Inflammatory macrophage (primary cell): ENCODE data around the gene BCAR1.
A peak's percentile ranks its signal among the peaks of the same experiment; 100 is the strongest.
"Not testable (repeated sequence)": the region's sequence is repeated elsewhere in the genome, so short reads cannot be mapped to it uniquely, and the experiment has no call there.

Experiments used
- DNase-seq, 2 donors: peaks; one replicate each; pipeline ENCODE4 v3.0.0-alpha.2; 2020 to 2022

Gene BCAR1

DNA sequence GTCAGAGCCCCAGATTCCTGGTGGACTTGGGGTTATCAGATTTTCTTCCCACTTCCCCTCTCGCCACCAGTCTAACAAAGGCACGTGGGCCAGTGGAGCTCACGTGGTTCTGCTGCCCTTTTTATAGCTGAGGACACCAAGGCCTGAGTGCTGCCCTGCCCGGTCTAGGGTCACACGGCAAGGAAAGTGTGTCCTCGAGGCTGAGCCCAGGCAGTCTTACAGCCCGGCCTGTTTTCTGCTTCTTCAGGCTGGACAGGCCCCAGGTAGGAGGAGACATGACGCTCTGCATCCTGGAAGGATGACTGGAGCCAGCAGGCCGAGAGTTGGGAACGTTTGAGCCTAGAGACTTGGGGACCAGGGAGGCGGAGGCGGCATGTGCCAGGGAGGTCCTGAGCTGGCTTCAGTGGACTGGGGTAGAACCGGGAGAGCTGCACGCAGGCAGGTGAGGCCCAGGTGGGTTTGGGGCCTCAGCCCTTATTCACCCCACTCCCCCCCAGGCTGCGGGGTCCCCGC lies 29.1 kb downstream of the BCAR1 start:
- peak; percentile 58 to 72 for DNase-seq

DNA sequence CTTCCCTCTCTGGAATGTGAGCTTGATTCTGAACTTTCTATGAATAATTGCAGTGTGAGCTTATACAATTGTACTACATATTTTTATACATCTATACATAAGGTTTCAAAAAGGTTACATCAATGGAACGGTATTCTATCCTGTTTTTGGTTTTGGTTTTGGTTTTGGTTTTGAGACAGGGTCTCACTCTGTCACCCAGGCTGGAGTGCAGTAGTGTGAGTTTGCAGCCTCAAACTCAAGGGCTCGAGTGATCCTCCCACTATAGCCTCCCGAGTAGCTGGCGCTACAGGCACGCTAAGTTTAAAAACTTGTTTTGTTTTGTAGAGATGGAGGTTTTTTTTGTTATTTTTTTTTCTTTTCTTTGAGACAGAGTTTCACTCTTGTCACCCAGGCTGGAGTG lies 31.6 kb downstream of the BCAR1 start:
- no peak for DNase-seq

DNA sequence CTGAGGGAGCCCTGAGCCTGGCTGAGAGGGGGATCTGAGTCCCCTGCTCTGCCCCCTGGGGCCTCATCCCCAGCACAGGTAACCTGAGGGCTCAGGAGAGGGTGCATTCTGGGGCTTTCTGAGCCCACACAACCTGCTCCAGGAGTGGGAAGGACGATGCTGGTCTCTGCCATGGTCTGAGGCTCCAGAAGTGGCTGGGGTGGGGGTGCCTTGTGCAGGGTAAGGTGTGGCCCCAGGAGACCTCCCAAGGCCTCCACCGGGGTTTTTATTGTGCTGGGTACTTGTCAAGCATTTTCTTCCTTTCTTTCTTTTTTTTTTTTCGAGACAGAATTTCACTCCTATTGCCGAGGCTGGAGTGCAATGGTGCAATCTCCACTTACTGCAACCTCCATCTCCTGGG lies 32.3 kb downstream of the BCAR1 start:
- DNase-seq = no peak

DNA sequence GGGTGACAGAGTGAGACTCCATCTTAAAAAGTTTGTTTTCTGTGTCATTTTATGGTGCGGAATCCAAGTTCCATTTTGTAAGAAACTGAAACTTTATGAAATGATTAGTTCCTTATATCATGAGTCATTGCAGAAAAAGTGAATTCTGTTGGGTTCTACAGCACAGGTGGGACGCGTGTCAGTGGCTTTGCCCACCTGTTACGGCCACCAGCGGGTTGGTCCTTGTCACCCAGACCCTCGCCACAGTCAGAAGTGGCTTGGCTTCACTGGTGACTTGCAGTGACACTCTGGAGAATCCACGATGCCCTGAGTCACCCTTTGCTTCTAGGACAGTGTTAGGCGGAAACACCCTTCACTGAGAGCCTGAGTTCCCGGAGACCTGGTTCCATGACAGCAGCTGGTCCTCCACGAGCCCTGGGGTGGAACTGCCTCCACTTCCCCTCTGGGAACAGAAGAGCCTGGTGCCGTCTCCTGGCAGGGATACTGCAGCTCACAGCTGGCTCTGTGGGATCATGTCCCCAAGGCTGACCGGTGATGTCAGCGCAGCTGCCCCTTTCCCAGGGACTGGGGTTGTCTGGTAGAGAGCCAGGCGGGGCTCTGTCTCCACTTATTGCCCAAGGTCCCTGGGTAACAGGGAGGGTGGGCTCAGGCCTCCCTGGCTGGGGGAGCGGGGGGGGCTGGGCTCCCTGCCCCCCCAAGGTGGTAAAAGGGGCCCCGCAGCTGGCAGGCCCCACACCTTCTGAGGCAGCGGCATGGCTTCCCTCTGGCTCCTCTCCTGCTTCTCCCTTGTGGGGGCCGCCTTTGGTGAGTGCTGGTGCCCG lies 33.0 kb downstream of the BCAR1 start, which contains the start of gene CTRB1:
Gene CTRB1 (plus strand): TSS at position 733 of the 821 bp plus-strand sequence. CDS start 20 bp downstream, at position 753.
- DNase-seq = no peak

DNA sequence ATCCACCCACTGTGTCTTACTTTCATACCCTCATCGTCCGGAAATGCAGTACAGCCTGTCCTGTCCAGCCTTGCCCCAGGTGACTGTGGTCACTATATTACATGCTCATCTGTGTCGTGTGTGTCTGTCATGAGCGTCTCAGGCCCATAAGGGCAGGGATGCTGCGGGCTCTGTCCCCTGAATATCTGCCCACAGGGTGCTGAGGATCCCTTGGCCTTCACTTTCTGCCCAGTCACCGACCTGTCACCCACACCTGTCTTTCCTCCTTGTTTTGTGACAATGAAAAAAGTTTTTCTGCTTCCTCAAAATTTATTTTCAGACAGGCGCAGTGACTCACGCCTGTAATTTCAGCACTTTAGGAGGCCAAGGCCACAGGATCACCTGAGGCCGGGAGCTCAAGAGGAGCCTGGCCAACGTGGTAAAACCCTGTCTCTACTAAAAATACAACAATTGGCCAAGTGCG lies 34.0 kb downstream of the BCAR1 start:
- no peak for DNase-seq

DNA sequence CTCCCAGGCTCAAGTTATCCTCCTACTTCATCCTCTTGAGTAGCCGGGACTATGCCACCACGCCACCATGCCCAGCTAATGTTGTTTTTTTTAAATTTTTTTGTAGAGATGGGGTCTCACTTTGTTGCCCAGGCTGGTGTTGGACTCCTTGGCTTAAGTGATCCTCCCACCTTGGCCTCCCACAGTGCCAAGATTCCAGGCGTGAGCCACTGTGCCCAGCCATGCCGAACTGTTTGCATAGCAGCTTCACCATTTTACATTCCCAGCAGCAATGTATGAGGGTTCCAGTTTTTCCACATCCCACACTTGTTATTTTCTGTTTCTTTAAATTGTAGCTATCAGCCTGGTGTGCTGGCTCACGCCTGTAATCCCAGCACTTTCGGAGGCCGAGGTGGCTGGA lies 34.8 kb downstream of the BCAR1 start:
- no peak for DNase-seq

DNA sequence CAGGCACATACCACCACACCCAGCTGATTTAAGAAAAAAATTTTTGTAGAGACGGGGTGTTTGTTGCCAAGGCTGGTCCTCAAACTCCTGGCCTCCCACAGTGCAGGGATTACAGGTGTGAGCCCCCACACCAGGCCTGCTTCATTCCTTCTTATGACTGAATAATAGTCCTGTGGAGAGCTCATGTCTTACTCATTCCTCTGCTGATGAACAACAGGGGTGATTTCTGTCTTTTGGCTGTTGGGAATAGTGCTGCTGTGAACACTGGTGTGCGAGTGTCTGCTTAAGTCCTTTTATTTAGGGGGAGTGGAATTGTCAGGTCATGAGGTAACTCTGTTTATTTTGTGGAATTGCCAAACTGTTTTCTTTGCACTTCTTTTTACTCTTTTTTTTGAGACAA lies 35.3 kb downstream of the BCAR1 start:
- DNase-seq = no peak

DNA sequence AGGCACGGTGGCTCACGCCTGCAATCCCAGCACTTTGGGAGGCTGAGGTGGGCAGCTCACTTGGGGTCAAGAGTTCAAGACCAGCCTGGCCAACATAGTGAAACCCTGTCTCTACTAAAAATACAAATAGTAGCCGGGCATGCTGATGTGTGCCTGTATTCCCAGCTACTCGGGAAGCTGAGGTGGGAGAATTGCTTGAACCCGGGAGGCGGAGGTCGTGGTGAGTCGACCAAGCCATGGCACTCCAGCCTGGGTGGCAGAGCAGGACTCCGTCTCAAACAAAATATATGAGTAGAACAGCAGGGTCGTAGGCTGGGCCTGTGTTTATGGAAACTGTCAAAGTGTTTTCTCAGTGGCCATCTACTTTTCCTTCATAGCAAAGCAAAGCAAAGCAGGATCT lies 40.1 kb downstream of the BCAR1 start:
- DNase-seq = not testable (repeated sequence)

DNA sequence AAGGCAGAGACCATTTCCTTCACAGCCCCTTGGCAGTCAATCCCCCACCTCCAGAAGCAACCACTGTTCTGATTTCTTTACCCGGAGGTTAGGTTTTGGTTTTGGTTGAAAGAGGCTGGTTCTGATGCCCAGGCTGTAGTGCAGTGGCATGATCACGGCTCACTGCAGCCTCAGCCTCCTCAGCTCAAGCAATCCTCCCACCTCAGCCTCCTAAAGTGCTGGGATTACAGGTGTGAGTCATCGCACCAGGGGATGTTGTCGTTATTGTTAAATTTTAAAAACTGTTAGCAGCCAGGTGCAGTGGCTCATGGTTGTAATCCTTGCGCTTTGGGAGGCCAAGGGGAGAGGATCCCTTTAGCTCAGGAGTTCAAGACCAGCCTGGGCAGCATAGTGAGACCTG lies 41.5 kb downstream of the BCAR1 start:
- DNase-seq = no peak

DNA sequence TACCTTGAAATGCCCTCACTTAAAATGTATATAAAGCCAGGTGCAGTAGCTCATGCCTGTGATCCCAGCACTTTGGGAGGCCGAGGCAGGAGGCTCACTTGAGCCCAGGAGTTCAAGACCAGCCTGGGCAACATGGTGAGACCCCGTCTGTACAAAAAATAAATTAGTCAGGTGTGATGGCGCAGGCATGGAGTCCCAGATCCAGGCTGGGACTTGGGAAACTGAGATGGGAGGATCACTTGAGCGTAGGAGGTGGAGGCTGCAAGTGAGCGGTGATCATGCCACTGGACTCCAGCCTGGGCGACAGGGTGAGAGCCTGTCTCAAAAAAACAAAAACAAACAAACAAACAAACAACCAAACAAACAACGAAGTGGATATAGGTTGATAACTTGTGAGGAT lies 41.9 kb downstream of the BCAR1 start:
- DNase-seq = not testable (repeated sequence)

DNA sequence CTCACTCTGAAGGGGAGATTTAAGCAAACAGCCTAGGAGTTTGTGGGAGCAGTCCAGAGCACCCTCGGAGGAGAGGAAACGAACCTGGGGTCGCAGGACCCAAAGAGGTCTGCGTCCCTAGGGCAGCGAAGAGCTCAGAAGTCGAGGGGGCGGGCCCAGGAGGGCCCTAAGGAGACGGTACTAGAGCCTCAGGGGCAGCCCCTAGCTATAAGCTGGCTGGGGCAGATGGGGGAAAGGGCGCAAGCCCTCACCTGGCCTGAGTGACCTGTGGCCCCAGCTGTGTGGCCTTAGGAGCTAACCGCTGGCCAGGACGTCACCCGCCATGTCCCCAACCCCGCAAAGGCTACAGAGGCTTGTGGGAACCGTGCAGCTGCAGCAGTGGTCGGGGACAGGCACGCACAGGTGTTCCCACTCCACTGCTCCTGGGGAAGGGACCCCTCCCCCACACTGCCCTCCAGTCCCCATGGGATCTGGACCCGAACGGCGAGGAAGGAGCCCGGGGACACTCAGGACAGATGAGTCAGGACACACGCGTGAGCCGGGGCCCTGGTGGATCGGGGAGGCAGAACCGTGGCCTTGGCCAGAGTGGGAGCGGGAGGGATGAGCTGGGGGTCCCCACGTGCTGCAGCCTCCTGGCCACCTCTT lies 42.4 kb downstream of the BCAR1 start:
- no peak for DNase-seq

DNA sequence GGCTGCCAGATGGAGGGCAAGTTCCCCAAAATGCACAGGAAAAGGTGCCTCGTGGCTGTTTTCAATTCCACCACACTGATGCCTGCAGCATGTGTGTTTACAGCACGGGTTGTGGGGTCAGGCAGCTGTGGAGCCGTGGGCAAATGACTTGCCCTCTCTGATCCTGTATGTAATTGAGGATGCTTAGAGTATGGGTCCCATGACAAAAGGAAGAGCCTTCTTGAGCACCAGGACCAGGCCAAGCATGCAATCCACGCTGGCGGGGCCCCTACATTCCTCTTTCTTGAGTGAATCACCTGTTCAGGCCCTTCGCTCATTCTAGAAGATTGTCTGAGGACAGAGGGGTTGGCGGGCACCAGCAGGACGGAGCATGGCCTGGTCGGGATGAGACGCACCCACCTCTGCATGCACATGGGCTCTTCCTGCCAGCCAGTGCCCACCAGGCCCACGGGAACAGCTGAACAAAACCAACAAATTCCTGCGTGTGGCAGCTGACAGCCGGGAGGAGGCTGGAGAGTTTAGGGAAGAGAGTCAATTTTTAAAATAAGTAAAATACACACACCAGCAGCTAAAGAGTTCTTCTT lies 43.1 kb downstream of the BCAR1 start:
- no peak for DNase-seq

DNA sequence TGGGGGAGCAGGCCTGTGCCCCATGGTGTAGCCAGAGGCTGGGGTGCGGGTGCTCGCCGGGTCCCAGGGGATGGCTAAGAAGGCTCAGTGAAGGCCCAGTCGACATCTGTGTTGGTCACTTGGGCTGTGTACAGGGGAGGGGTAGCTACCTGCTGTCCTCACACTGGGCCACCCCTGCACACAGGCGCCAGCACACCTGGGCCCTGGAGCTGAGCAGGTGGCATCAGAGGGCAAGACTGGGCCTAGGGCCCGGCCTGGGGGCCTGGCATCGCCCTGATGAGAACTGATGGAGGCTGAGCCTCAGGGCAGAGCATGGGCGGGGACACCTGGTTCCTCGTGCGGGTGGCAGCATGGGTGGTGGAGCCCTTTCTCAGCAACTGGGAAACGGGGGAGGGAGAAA lies 43.6 kb downstream of the BCAR1 start:
- DNase-seq = no peak

DNA sequence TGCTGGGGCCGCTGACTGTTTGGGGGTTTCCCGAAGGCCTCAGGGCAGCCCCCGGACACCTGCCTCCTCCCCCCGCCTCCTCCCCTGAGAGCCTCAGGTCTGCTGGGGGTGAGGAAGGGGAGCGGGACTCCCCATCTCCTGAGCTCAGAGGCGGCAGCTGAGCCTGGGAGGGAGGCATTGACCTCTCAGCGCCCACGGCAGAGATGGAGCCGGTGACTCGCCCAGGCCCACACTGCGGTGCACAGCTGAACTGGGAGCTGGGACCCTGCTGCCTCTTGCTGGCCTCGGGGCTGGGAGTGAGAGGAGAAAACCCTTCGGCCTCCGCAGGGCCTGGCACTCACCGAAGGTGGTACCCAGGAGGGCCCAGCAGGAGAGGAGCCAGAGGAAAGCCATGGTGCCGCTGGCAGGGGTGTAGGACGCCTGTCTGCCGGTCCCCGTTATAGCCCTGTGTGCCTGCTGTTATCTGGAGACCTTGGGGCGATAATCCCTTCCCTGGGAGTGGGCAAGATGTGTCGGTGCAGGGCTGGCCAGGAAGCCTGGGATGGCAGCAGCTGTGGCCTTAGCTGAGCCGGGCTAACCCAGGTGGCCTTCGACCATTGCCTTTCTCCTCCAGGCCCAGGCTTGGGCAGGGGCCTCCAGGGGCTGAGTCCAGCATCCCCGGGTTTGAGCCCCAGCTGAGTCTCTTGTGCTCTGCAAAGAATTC lies 44.5 kb downstream of the BCAR1 start, which contains the start of gene CTRB2:
Gene CTRB2 (minus strand): TSS at position 413 of the 703 bp plus-strand sequence. CDS start 20 bp downstream, at position 393.
- no peak for DNase-seq

DNA sequence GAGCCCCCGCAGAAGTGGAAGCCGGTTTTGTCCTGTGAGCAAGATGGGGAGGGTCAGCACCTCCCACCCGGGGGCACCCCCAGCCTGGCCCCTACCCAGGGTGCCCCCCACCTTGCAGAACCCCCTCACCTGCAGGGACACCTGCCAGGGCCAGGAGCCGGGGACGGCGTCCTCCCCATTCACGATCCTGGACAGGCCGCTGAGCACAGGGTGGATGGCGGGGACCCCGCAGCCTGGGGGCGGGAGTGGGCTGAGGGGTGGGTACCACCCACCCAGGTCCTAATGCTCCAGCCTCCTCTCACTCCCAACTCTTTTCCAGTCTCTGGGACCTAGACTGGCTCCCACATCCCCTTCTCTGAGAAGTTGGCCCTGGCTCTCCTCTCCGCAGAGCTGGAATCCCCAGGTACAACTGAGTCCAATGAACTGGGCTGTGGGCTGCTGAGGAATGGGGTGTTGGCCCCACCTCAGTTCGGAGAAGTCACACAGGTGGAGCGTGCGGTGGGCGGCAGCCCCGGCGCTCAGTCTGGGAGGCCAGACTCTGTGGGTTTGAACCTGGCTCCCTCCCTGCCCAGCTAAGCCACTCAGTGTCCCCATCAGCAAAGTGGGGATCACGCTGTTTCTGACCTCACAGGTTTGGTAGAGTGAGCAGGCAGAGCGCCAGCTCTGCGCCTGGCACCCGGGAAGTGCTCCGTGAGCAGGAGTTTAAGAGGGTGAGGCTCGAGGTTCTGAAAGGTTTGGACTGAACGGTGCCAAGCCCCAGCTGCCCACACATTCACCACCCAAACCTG lies 45.3 kb downstream of the BCAR1 start:
- DNase-seq = not testable (repeated sequence)

DNA sequence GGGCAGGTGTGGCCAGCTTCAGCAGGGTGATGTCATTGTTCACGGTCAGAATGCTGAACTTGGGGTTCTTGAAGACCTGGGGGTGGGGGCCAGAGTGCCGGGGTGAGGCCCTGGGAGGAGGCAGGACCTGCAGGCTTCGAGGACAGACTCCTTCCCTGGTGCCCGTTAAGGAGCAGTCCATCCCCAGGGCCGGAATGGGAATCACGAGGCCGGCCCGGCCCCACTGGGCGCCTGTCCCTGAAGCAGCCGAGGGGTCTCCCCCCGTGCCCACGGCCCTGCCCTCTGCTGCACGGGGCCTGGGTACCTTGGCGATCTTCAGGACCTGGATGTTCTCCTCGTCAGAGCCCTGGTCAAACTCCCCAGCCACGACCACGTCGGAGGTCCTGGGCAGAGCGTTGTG lies 46.0 kb downstream of the BCAR1 start:
- DNase-seq = not testable (repeated sequence)

DNA sequence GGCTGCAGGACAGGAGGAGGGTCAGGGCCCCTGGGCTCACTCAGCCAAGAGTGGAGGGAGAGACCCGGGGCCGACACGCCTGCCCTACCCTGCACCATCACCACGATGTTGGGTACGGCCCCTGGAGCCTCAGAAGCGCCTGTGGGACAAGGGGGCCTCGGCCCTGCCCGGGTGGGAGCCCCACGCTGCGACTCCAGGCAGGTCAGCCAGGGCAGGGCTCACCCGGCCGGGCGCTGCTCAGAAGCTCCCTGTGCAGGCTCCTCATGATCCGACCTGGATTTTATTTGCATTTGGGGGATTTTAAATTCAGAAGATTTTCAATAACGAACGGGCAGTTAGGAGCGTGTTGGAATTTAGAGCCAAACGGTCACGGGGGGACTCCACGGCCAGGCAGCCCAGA lies 46.5 kb downstream of the BCAR1 start:
- DNase-seq = not testable (repeated sequence)

DNA sequence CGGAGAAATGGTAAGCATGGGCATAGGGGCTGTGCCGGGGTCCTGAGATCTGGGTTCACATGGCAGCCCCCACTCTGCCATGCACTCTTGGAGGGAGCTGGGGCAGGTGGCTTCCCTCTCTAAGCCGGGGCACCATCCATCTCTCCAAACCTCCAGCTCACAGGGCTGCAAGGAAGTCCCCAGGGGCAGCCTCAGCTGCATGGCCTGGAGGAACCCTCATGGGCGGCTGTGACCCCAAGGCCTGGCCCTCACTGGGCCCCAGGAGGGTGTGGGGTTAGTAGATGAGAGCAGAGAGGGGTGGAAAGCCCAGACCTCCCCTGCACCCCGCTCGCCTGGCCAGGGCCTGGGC lies 47.0 kb downstream of the BCAR1 start:
- DNase-seq = no peak

DNA sequence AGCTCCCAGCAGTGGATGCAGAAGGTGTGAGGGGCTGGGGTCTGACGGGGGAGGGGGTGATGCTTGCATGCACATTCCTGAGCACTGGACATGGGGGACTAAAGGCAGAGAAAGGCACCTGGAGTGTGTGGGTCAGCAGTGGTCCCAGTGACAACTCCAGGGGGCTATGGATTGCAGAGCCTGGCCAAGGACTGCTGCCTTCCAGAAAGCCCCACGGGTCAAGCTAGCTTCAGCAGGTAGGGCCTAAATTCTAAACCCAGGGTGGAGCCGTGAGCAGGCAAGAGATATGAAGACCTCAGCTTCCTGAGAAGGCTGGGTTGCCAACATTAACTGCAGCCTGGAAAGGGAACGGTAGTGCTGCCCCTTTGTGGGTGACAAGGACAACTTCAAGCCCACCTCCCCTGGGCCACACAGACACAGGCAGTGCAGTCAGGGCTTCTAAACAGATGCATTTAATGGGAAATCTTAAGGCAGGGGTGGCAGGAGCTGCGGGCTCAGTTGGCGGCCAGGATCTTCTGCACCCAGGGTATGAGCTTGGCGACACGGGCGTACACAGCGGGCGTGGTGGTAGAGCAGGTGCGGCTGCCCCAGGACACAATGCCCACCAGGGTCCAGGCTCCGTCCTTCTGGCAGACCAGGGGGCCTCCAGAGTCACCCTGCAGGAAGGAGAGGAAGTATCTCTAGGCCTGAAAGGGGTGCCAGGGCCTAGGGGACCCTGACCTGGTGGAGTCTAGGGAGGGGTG lies 47.6 kb downstream of the BCAR1 start:
- no peak for DNase-seq

DNA sequence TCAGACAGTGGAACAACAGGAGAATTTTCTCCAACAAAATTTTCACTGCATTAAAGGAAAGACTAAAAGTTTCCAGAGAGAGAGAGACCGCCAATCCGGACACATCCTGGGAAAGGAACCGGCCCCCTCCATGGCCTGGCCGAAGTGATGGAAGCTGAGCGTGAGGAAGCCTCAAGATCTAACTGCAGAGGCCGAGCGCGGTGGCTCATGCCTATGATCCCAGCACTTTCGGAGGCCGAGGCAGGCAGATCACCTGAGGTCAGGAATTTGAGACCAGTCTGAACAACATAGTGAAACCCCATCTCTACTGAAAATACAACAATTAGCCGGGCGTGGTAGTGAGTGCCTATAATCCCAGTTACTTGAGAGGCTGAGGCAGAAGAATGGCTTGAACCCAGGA lies 48.3 kb downstream of the BCAR1 start:
- no peak for DNase-seq

DNA sequence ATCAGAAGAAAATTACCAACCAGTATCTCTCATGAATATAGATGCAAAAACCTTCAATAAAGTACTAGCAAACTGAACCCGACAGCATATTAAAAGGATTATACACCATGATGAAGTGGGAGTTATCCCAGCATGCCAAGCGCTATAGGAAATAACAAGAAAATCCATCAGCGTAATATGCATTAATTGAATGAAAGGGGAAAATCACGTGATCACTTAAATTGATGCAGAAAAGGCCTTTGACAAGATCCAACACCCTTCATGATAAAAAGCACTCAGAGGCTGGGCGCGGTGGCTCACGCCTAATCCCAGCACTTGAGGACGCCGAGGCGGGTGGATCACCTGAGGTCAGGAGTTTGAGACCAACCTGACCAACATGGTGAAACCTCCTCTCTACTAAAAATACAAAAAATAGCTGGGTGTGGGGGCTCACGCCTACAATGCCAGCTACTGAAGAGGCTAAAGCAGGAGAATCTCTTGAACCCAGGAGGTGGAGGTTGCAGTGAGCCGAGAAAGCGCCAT lies 49.3 kb downstream of the BCAR1 start:
- no peak for DNase-seq
